GM18951 (cell line): Measurements from ENCODE around the gene SLC25A39.

Source experiments
- POLR2A ChIP-seq: IDR thresholded peaks from 4 replicates; pipeline ENCODE4 v1.6.1; 2011; ENCODE audit warnings: mild to moderate bottlenecking; ENCODE audit not compliant: insufficient read length, insufficient read depth; ENCODE audit errors: extremely low read depth
- in situ Hi-C: fragments of 300-500 bp; cut with MboI; formaldehyde crosslinking; loops from one replicate; pipeline ENCODE4 v1.12.0; 2022; ENCODE audit warnings: low sequenced_read_pairs, mixed read lengths, inconsistent platforms; ENCODE audit not compliant: unreplicated experiment

SLC25A39 gene

GRCh38 chr17:44280392-44280937, 44.2 kb downstream of the SLC25A39 start:
- no peak for TF ChIP-seq POLR2A
- in situ Hi-C loops = no loop called here

- no peak for TF ChIP-seq POLR2A
- in situ Hi-C loops = no loop called here
Measured at GRCh38 chr17:44279666-44280391, 44.8 kb downstream of the SLC25A39 start.

GRCh38 chr17:44279346-44279665, 45.3 kb downstream of the SLC25A39 start:
- in situ Hi-C loops = no loop called here
- no peak for TF ChIP-seq POLR2A

GRCh38 chr17:44277976-44278375, 46.6 kb downstream of the SLC25A39 start:
- in situ Hi-C loops = no loop called here
- TF ChIP-seq POLR2A = no peak

GRCh38 chr17:44273607-44274006, 51.0 kb downstream of the SLC25A39 start:
- no peak for TF ChIP-seq POLR2A
- in situ Hi-C loops = no loop called here

- in situ Hi-C loops = no loop called here
- no peak for TF ChIP-seq POLR2A
Measured at GRCh38 chr17:44272954-44273353, 51.7 kb downstream of the SLC25A39 start.

GRCh38 chr17:44272321-44272951, 52.2 kb downstream of the SLC25A39 start:
- in situ Hi-C loops = no loop called here
- no peak for TF ChIP-seq POLR2A
